ENCODE results near the gene MSTN.

The MSTN gene

DNA sequence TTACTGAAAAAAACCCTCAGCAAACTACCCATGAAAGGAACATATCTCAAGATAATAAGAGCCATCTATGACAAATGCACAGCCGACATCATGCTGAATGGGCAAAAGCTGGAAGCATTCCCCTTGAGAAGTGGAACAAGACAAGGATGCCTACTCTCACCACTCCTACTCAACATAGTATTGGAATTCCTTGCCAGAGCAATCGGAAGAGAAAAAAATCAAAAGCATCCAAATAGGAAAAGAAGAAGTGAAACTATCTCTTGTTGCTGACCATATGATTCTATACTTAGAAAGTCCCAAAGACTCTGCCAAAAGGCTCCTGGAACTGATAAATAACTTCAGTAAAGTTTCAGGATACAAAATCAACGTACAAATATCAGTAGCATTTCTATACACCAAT, 40.6 kb upstream of the MSTN start:
- TF ChIP-seq CTCF (IDR thresholded peaks at IDR 0.05; ENCODE audit: extremely low read depth, insufficient read depth, missing control alignments): no peak
- in situ Hi-C loops (cut with MboI; ENCODE audit: low pct_unique_long_range_greater_than_20kb, low sequenced_read_pairs, unreplicated experiment): no loop called here
- DNase-seq (ENCODE audit: low spot score): no peak

GRCh38 chr2:190099890-190100697, 37.6 kb upstream of the MSTN start:
- in situ Hi-C loops (cut with MboI; ENCODE audit: low pct_unique_long_range_greater_than_20kb, low sequenced_read_pairs, unreplicated experiment): loop anchor here (10.0 to 25.0 kb wide), 2 partner anchors 187 to 705 kb away; no protein-coding TSS in a partner anchor
- no peak for DNase-seq (ENCODE audit: low spot score)
- TF ChIP-seq CTCF (IDR thresholded peaks at IDR 0.05; ENCODE audit: extremely low read depth, insufficient read depth, missing control alignments): no peak

- DNase-seq (ENCODE audit: low spot score): no peak
- in situ Hi-C loops (cut with MboI; ENCODE audit: low pct_unique_long_range_greater_than_20kb, low sequenced_read_pairs, unreplicated experiment): loop anchor here (10.0 to 25.0 kb wide), 2 partner anchors 188 to 706 kb away; no protein-coding TSS in a partner anchor
- TF ChIP-seq CTCF (IDR thresholded peaks at IDR 0.05; ENCODE audit: extremely low read depth, insufficient read depth, missing control alignments): no peak
These were observed 36.3 kb upstream of the MSTN start for GRCh38 chr2:190098851-190099250.

GRCh38 chr2:190097115-190097514, 34.6 kb upstream of the MSTN start:
- TF ChIP-seq CTCF (IDR thresholded peaks at IDR 0.05; ENCODE audit: extremely low read depth, insufficient read depth, missing control alignments): no peak
- no peak for DNase-seq (ENCODE audit: low spot score)
- in situ Hi-C loops (cut with MboI; ENCODE audit: low pct_unique_long_range_greater_than_20kb, low sequenced_read_pairs, unreplicated experiment): loop anchor here (10.0 to 25.0 kb wide), 2 partner anchors 190 to 708 kb away; no protein-coding TSS in a partner anchor

DNA sequence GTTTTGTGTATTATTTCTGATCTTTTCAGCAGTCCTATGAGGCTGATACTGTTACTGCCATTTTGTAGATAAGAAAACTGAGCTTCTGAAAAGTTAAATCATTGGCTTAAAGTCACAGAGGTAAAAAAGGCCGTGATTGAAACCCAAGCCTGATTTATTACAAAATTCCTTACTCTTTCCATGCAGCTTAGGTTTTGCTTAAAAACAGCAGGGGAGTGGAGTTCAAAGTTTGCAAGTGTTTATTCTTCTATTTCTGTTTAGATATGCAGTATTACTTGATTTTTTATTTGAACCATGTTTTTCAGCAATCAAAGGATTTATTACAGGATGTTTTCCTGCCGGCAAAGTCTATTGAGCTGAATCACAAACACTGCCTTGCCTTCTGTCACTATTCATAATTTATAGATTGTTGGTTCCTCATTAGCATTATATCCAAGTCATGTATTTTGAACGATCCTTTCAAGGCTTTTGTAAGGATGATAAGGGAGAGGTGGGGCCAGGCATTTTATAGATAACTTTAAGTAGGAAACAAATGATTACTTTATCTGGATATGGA, 31.9 kb upstream of the MSTN start:
- in situ Hi-C loops (cut with MboI; ENCODE audit: low pct_unique_long_range_greater_than_20kb, low sequenced_read_pairs, unreplicated experiment): loop anchor here (10.0 to 25.0 kb wide), 2 partner anchors 193 to 710 kb away; no protein-coding TSS in a partner anchor
- no peak for DNase-seq (ENCODE audit: low spot score)
- no peak for TF ChIP-seq CTCF (IDR thresholded peaks at IDR 0.05; ENCODE audit: extremely low read depth, insufficient read depth, missing control alignments)

- in situ Hi-C loops (cut with MboI; ENCODE audit: low pct_unique_long_range_greater_than_20kb, low sequenced_read_pairs, unreplicated experiment): loop anchor here (10.0 to 25.0 kb wide), 2 partner anchors 194 to 711 kb away; no protein-coding TSS in a partner anchor
- TF ChIP-seq CTCF (IDR thresholded peaks at IDR 0.05; ENCODE audit: extremely low read depth, insufficient read depth, missing control alignments): no peak
These were observed 31.3 kb upstream of the MSTN start for GRCh38 chr2:190093793-190094192.

More at GRCh38 chr2:190093793-190094192, 31.3 kb upstream of the MSTN start:
- no peak for DNase-seq (ENCODE audit: low spot score)

Measured in GM13977 (cell line).